Liver (tissue), 9 donors: Measurements from ENCODE around the gene SPEN. TPM values are rescaled to one million over a fixed set of nuclear protein-coding genes. Genes with fewer than 3 reads are reported as not detected.
A peak's percentile ranks its signal among the peaks of the same experiment; 100 is the strongest.
"Not testable (repeated sequence)": the region's sequence is repeated elsewhere in the genome, so short reads cannot be mapped to it uniquely, and the experiment has no call there.

ENCODE experiments used
- DNase-seq: peaks from one replicate; pipeline ENCODE4 v3.0.0-alpha.2; 2017; ENCODE audit warnings: low spot score
- H3K27ac ChIP-seq, 2 donors: one replicate each; pipeline ENCODE4 v1.7.0; 2013; ENCODE audit warnings: inconsistent platforms in 2 of 2, low read length in 2 of 2, control low read depth in 1 of 2, low read depth in 1 of 2, mild to moderate bottlenecking in 1 of 2
- H3K27me3 ChIP-seq, 4 donors: one replicate each; pipeline versions ENCODE4 v1.6.1 to v1.7.0; 2013; ENCODE audit warnings: low read length in 3 of 4, inconsistent platforms in 1 of 4, mild to moderate bottlenecking in 1 of 4, moderate library complexity in 1 of 4; ENCODE audit not compliant: control insufficient read depth in 4 of 4, insufficient read depth in 4 of 4
- H3K36me3 ChIP-seq, 4 donors: one replicate each; pipeline versions ENCODE4 v1.6.1 to v1.7.0; 2013; ENCODE audit warnings: low read length in 3 of 4, mild to moderate bottlenecking in 3 of 4, low read depth in 1 of 4, moderate library complexity in 1 of 4; ENCODE audit not compliant: control insufficient read depth in 4 of 4, insufficient read depth in 3 of 4
- H3K4me1 ChIP-seq, 4 donors: one replicate each; pipeline versions ENCODE4 v1.6.1 to v1.7.0; 2013; ENCODE audit warnings: low read length in 3 of 4, mild to moderate bottlenecking in 3 of 4, moderate library complexity in 1 of 4; ENCODE audit not compliant: control insufficient read depth in 4 of 4, insufficient read depth in 4 of 4
- H3K4me3 ChIP-seq, 3 donors: one replicate each; pipeline versions ENCODE4 v1.6.1 to v1.7.0; 2013; ENCODE audit warnings: low read length in 3 of 3, control low read depth in 1 of 3, low read depth in 1 of 3, mild to moderate bottlenecking in 1 of 3
- H3K9ac ChIP-seq, 2 donors: one replicate each; pipeline ENCODE4 v1.7.0; 2013; ENCODE audit warnings: low read length in 2 of 2, mild to moderate bottlenecking in 2 of 2, moderate library complexity in 2 of 2, control low read depth in 1 of 2, low read depth in 1 of 2
- H3K9me3 ChIP-seq, 4 donors: one replicate each; pipeline versions ENCODE4 v1.6.1 to v1.7.0; 2013; ENCODE audit warnings: low read length in 3 of 4; ENCODE audit not compliant: control insufficient read depth in 4 of 4
- FOXA1 ChIP-seq: IDR thresholded peaks from 2 replicates; pipeline ENCODE4 v1.6.1; 2016; ENCODE audit warnings: antibody characterized with exemption
- FOXA2 ChIP-seq: IDR thresholded peaks from 2 replicates; pipeline ENCODE4 v1.6.1; 2016; ENCODE audit warnings: antibody characterized with exemption
- GABPA ChIP-seq, 2 donors: IDR thresholded peaks in 1 of 2; conservative IDR thresholded peaks in 1 of 2; 2 replicates each; pipeline ENCODE4 v1.6.1; 2016; ENCODE audit warnings: antibody characterized with exemption in 2 of 2, mild to moderate bottlenecking in 1 of 2, moderate library complexity in 1 of 2
- HNF4A ChIP-seq, 2 donors: conservative IDR thresholded peaks; 2 replicates each; pipeline ENCODE4 v1.6.1; 2016; ENCODE audit warnings: antibody characterized with exemption in 2 of 2, mild to moderate bottlenecking in 2 of 2
- JUND ChIP-seq, 2 donors: IDR thresholded peaks; 2 replicates each; pipeline ENCODE4 v1.6.1; 2016; ENCODE audit warnings: antibody characterized with exemption in 2 of 2
- NR2F2 ChIP-seq: IDR thresholded peaks from 2 replicates; pipeline ENCODE4 v1.6.1; 2016; ENCODE audit warnings: antibody characterized with exemption
- RAD21 ChIP-seq, 2 donors: IDR thresholded peaks; 2 replicates each; pipeline ENCODE4 v1.6.1; 2016; ENCODE audit warnings: antibody characterized with exemption in 2 of 2, mild to moderate bottlenecking in 2 of 2
- TAF1 ChIP-seq: conservative IDR thresholded peaks from 2 replicates; pipeline ENCODE4 v1.6.1; 2016; ENCODE audit warnings: antibody characterized with exemption, mild to moderate bottlenecking
- YY1 ChIP-seq: IDR thresholded peaks from 2 replicates; pipeline ENCODE4 v1.6.1; 2016; ENCODE audit warnings: antibody characterized with exemption, mild to moderate bottlenecking
- WGBS: extraction: QIAGEN DNeasy Blood & Tissue Kit; methylation state at CpG from one replicate; pipeline ENCODE4 v1.1.7; 2013; 5-methylcytosine and 5-hydroxymethylcytosine counted together
- polyA plus RNA-seq, 2 donors: library from polyadenylated mRNA; stranded (reverse) in 1 of 2; unstranded in 1 of 2; fragments of 200-250 nt in 1 of 2; fragments of >200 nt in 1 of 2; fragmentation: Nextera tagmentation in 1 of 2; extraction: Ambion mirVana in 1 of 2; gene quantifications; one replicate each; pipeline versions ENCODE4 v1.2.1 to v1.2.3, GENCODE V29; 2013 to 2015
- total RNA-seq, 2 donors: library from RNA; depleted of rRNA; stranded (reverse); fragments of >200 nt; gene quantifications; one replicate each; pipeline ENCODE4 v1.2.3, GENCODE V29; 2014
- TF ChIP-seq, protein P1 (sequence below): IDR thresholded peaks from 2 replicates; pipeline ENCODE4 v1.6.1; 2016; ENCODE audit warnings: antibody characterized with exemption
- TF ChIP-seq, protein P2 (sequence below): IDR thresholded peaks from 2 replicates; pipeline ENCODE4 v1.6.1; 2016; ENCODE audit warnings: antibody characterized with exemption, mild to moderate bottlenecking
- TF ChIP-seq, protein P3 (sequence below): IDR thresholded peaks from 2 replicates; pipeline ENCODE4 v1.6.1; 2016; ENCODE audit warnings: antibody characterized with exemption
- donor health status: healthy.
- donor health status: healthy.
- donor health status: healthy.
- donor health status: healthy.
- donor health status: healthy.

SPEN gene
- total and polyA plus RNA-seq, 4 donors, result 7.4 to 29.4 (median 15.2) TPM

DNA sequence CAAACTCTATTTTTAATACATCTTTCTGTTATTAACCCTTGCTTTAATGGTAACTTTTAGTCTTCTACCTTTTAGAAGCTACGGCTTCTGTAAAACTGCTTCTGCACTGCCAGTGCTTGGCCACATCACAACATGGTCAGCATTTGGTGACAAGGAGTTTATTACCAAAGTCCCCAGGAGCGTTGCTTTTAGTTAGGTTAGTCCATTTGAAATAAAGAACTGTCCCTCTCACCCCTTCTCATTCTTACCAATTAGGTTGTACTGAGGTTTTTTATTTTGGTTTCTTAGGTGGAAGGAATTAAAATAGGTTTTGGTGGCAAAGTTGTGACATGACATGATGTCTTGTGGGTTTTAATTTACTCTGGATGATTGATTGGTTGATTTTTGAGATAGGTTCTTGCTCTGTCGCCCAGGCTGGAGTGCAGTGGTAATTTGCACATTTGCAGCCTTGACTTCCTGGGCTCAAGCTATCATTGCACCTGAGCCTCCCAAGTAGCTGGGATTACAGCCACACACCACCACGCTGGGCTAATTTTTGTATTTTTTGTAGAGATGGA is 39.2 kb downstream of the SPEN start:
- WGBS, result 18% methylated on average over 4 of the region's 4 CpGs
- peaks cover 0 to 3% (median 0%) of the 10 kb centered on the region in 4 donors for H3K36me3 ChIP-seq
- DNase-seq, result no peak

DNA sequence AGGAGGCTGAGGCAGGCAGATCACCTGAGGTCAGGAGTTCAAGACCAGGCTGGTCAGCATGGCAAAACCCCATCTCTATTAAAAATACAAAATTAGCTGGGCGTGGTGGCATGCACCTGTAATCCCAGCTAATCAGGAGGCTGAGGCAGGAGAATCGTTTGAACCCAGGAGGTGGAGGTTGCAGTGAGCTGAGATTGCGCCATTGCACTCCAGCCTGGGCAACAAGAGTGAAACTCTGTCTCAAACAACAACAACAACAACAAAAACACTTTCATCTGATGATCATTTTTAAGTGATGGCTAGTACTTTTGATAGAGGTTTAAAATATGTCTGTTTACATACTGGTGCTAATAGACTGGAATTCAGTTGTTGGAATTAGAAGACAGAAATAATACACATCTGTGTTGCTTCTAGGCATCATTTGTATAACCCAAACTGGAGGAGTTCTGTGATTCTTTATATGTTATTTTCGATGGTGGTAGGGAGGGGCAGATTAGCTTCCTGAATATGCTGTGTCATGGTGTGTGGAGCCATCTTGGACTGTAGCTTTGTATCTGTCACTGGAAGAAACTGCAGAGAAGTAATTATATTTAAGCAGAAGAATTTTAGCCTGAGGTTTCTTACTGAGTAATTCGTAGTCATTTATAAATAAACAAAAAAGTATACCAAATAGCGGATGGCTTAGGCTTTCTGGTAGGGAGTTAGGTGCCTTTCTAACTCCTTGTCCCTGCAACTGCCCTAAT is 45.5 kb downstream of the SPEN start:
- H3K9ac ChIP-seq, H3K27me3 ChIP-seq, H3K4me3 ChIP-seq, H3K9me3 ChIP-seq, DNase-seq, H3K36me3 ChIP-seq, H3K27ac ChIP-seq: not testable (repeated sequence)
- H3K4me1 ChIP-seq, result peaks cover 4 to 15% (median 8%) of the 10 kb centered on the region in 4 donors
- 83% methylated on average over 6 of the region's 6 CpGs for WGBS
- TF ChIP-seq YY1, result peak; percentile 47

More for the DNA sequence above, 39.2 kb downstream of the SPEN start:
- Histone ChIP-seq H3K27me3 (no peaks in the 10 kb centered on the region), H3K27ac (peak overlapping the region; percentile 97 to 98), H3K9me3 (no peaks in the 10 kb centered on the region), H3K4me1 (peaks cover 9 to 40% (median 26%) of the 10 kb centered on the region in 4 donors), H3K4me3 (peak overlapping the region in 2 of 3 donors; percentile 28 to 49), H3K9ac (peak overlapping the region; percentile 64 to 96)
- TF ChIP-seq HNF4A (conservative IDR thresholded peaks at IDR 0.05) (no peak), FOXA1 (no peak), JUND (IDR thresholded peaks at IDR 0.05) (peak in 1 of 2 donors; percentile 3), RAD21 (IDR thresholded peaks at IDR 0.05) (peak in 1 of 2 donors; percentile 12), FOXA2 (no peak), TAF1 (peak; percentile 14), YY1 (no peak), NR2F2 (no peak), GABPA (IDR thresholded peaks at IDR 0.05 in 1 of 2, conservative IDR thresholded peaks at IDR 0.05 in 1 of 2) (no peak)
- TF ChIP-seq, protein P1, sequence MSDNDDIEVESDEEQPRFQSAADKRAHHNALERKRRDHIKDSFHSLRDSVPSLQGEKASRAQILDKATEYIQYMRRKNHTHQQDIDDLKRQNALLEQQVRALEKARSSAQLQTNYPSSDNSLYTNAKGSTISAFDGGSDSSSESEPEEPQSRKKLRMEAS, result no peak
- TF ChIP-seq, protein P2, sequence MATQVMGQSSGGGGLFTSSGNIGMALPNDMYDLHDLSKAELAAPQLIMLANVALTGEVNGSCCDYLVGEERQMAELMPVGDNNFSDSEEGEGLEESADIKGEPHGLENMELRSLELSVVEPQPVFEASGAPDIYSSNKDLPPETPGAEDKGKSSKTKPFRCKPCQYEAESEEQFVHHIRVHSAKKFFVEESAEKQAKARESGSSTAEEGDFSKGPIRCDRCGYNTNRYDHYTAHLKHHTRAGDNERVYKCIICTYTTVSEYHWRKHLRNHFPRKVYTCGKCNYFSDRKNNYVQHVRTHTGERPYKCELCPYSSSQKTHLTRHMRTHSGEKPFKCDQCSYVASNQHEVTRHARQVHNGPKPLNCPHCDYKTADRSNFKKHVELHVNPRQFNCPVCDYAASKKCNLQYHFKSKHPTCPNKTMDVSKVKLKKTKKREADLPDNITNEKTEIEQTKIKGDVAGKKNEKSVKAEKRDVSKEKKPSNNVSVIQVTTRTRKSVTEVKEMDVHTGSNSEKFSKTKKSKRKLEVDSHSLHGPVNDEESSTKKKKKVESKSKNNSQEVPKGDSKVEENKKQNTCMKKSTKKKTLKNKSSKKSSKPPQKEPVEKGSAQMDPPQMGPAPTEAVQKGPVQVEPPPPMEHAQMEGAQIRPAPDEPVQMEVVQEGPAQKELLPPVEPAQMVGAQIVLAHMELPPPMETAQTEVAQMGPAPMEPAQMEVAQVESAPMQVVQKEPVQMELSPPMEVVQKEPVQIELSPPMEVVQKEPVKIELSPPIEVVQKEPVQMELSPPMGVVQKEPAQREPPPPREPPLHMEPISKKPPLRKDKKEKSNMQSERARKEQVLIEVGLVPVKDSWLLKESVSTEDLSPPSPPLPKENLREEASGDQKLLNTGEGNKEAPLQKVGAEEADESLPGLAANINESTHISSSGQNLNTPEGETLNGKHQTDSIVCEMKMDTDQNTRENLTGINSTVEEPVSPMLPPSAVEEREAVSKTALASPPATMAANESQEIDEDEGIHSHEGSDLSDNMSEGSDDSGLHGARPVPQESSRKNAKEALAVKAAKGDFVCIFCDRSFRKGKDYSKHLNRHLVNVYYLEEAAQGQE, result no peak
- TF ChIP-seq, protein P3, sequence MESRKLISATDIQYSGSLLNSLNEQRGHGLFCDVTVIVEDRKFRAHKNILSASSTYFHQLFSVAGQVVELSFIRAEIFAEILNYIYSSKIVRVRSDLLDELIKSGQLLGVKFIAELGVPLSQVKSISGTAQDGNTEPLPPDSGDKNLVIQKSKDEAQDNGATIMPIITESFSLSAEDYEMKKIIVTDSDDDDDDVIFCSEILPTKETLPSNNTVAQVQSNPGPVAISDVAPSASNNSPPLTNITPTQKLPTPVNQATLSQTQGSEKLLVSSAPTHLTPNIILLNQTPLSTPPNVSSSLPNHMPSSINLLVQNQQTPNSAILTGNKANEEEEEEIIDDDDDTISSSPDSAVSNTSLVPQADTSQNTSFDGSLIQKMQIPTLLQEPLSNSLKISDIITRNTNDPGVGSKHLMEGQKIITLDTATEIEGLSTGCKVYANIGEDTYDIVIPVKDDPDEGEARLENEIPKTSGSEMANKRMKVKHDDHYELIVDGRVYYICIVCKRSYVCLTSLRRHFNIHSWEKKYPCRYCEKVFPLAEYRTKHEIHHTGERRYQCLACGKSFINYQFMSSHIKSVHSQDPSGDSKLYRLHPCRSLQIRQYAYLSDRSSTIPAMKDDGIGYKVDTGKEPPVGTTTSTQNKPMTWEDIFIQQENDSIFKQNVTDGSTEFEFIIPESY, result no peak
